H1 (cell line): ENCODE results near the gene SUPT4H1. TPM values are rescaled to one million over a fixed set of nuclear protein-coding genes. Genes with fewer than 3 reads are reported as not detected.
A peak's percentile ranks its signal among the peaks of the same experiment; 100 is the strongest.

ENCODE experiments used
- CTCF ChIA-PET: fragments of 300-600 bp; sonication (Branson Sonifier 250); formaldehyde crosslinking; loops from one replicate; lab custom pipeline; 2021; ENCODE audit not compliant: partially characterized antibody; lab: Charles Lee
- POLR2A ChIA-PET: fragments of 300-600 bp; sonication (Branson Sonifier 250); formaldehyde crosslinking; loops from one replicate; lab custom pipeline; 2021; ENCODE audit warnings: inconsistent platforms; ENCODE audit not compliant: partially characterized antibody; lab: Charles Lee
- DNase-seq, 2 experiments: peaks; one replicate each; pipeline versions ENCODE4 v3.0.0 to v3.0.0-alpha.2; 2010 to 2022; ENCODE audit warnings: low spot score in 2 of 2, low read depth in 1 of 2, mixed read lengths in 1 of 2
- FAIRE-seq: peaks from 2 replicates; lab custom pipeline; 2011; peaks lifted over from hg19 to GRCh38; lab: Jason Lieb, UNC
- H2AFZ ChIP-seq: 2 replicates; pipeline ENCODE4 v1.8.1; 2012; ENCODE audit warnings: low read length, inconsistent platforms
- H2AK5ac ChIP-seq: 2 replicates; pipeline ENCODE4 v1.6.1; 2013; ENCODE audit warnings: low read depth, low read length
- H2BK120ac ChIP-seq: replicated peaks from 2 replicates; pipeline ENCODE3; 2013; ENCODE audit warnings: low read depth, low read length, inconsistent platforms
- H2BK12ac ChIP-seq: 2 replicates; pipeline ENCODE4 v1.6.1; 2013; ENCODE audit warnings: low read depth, low read length
- H2BK15ac ChIP-seq: 2 replicates; pipeline ENCODE4 v1.6.1; 2013; ENCODE audit warnings: low read length
- H2BK20ac ChIP-seq: 2 replicates; pipeline ENCODE4 v1.6.1; 2013; ENCODE audit warnings: low read length
- H2BK5ac ChIP-seq: 2 replicates; pipeline ENCODE4 v1.6.1; 2013; ENCODE audit warnings: low read depth, low read length
- H3K14ac ChIP-seq: 2 replicates; pipeline ENCODE4 v1.6.1; 2013; ENCODE audit warnings: inconsistent platforms; ENCODE audit not compliant: insufficient read length
- H3K18ac ChIP-seq: 2 replicates; pipeline ENCODE4 v1.6.1; 2013; ENCODE audit warnings: low read length; ENCODE audit errors: extremely low read depth
- H3K23ac ChIP-seq: 2 replicates; pipeline ENCODE4 v1.6.1; 2013; ENCODE audit warnings: inconsistent platforms; ENCODE audit not compliant: insufficient read length
- H3K23me2 ChIP-seq: 2 replicates; pipeline ENCODE4 v1.6.1; 2013; ENCODE audit warnings: low read depth, low read length
- H3K27ac ChIP-seq: 2 replicates; pipeline ENCODE4 v1.6.1; 2011; ENCODE audit warnings: low read depth, low read length, inconsistent platforms
- H3K27me3 ChIP-seq, 4 experiments: replicated peaks in 1 of 4; 1 replicate in 1 of 4; 2 replicates in 3 of 4; pipeline versions ENCODE4 v1.6.1 to v1.8.1; 2011 to 2013; ENCODE audit warnings: low read length in 3 of 4, mild to moderate bottlenecking in 3 of 4, inconsistent platforms in 2 of 4, mixed read lengths in 2 of 4, moderate library complexity in 1 of 4; ENCODE audit not compliant: control insufficient read depth in 3 of 4, insufficient read depth in 3 of 4; ENCODE audit errors: extremely low read depth in 1 of 4
- H3K36me3 ChIP-seq, 4 experiments: 2 replicates each; pipeline versions ENCODE4 v1.6.1 to v1.8.1; 2011 to 2013; ENCODE audit warnings: mild to moderate bottlenecking in 4 of 4, low read length in 3 of 4, moderate library complexity in 2 of 4, control low read depth in 1 of 4, inconsistent platforms in 1 of 4; ENCODE audit not compliant: insufficient read depth in 4 of 4, control insufficient read depth in 2 of 4
- H3K4ac ChIP-seq: replicated peaks from 2 replicates; pipeline ENCODE3; 2013; ENCODE audit warnings: low read length, low read depth, mixed read lengths, inconsistent platforms; ENCODE audit not compliant: insufficient read length
- H3K4me1 ChIP-seq, 4 experiments: replicated peaks in 1 of 4; 1 replicate in 1 of 4; 2 replicates in 3 of 4; pipeline versions ENCODE4 v1.6.1 to v1.8.1; 2011 to 2013; ENCODE audit warnings: low read length in 3 of 4, inconsistent platforms in 2 of 4, mixed read lengths in 1 of 4; ENCODE audit not compliant: insufficient read depth in 4 of 4, control insufficient read depth in 3 of 4
- H3K4me2 ChIP-seq, 2 experiments: 2 replicates each; pipeline versions ENCODE4 v1.6.1 to v1.8.1; 2011 to 2013; ENCODE audit warnings: low read depth in 2 of 2, low read length in 2 of 2, control low read depth in 1 of 2, inconsistent platforms in 1 of 2, mild to moderate bottlenecking in 1 of 2; ENCODE audit not compliant: insufficient read depth in 1 of 2
- H3K4me3 ChIP-seq, 4 experiments: fragments of 200-600, 300-600 bp in 1 of 4; sonication (generic), shearing (Covaris generic), sonication (Bioruptor Twin) in 1 of 4; 2 replicates each; pipeline versions ENCODE4 v1.5.1 to v1.8.1; 2011 to 2016; ENCODE audit warnings: low read length in 4 of 4, low read depth in 3 of 4, control low read depth in 2 of 4, inconsistent platforms in 2 of 4, mild to moderate bottlenecking in 2 of 4, mixed read lengths in 1 of 4, moderate library complexity in 1 of 4; ENCODE audit not compliant: insufficient read depth in 2 of 4; ENCODE audit errors: extremely low read depth in 1 of 4
- H3K56ac ChIP-seq: replicated peaks from 2 replicates; pipeline ENCODE3; 2013; ENCODE audit warnings: low read depth, mild to moderate bottlenecking, mixed read lengths, low read length, inconsistent platforms; ENCODE audit not compliant: insufficient read length
- H3K79me1 ChIP-seq: 2 replicates; pipeline ENCODE4 v1.6.1; 2013; ENCODE audit warnings: low read depth, low read length, control low read depth
- H3K79me2 ChIP-seq, 2 experiments: 2 replicates each; pipeline versions ENCODE4 v1.6.1 to v1.8.1; 2012 to 2013; ENCODE audit warnings: low read length in 2 of 2, mild to moderate bottlenecking in 2 of 2, inconsistent platforms in 1 of 2; ENCODE audit not compliant: insufficient read depth in 2 of 2, control insufficient read depth in 1 of 2
- H3K9ac ChIP-seq, 4 experiments: replicated peaks in 1 of 4; 1 replicate in 1 of 4; 2 replicates in 3 of 4; pipeline versions ENCODE4 v1.6.1 to v1.8.1; 2011 to 2013; ENCODE audit warnings: low read depth in 3 of 4, low read length in 3 of 4, control low read depth in 2 of 4, mild to moderate bottlenecking in 2 of 4, moderate library complexity in 2 of 4, inconsistent platforms in 1 of 4; ENCODE audit errors: extremely low read depth in 1 of 4
- H3K9me3 ChIP-seq, 2 experiments: 2 replicates each; pipeline versions ENCODE4 v1.6.1 to v1.8.1; 2012 to 2013; ENCODE audit warnings: mild to moderate bottlenecking in 2 of 2, moderate library complexity in 2 of 2, control low read depth in 1 of 2, inconsistent platforms in 1 of 2, low read depth in 1 of 2, low read length in 1 of 2, mixed read lengths in 1 of 2; ENCODE audit not compliant: insufficient read depth in 2 of 2
- H4K20me1 ChIP-seq, 2 experiments: replicated peaks in 1 of 2; 2 replicates each; pipeline versions ENCODE3 to v1.8.1; 2011 to 2013; ENCODE audit warnings: inconsistent platforms in 2 of 2, low read length in 2 of 2, mild to moderate bottlenecking in 1 of 2; ENCODE audit not compliant: insufficient read depth in 2 of 2, control insufficient read depth in 1 of 2
- H4K5ac ChIP-seq: 2 replicates; pipeline ENCODE4 v1.6.1; 2013; ENCODE audit warnings: low read length, low read depth, mixed read lengths, inconsistent platforms; ENCODE audit not compliant: insufficient read length
- H4K8ac ChIP-seq: 2 replicates; pipeline ENCODE4 v1.8.0; 2013; ENCODE audit warnings: mild to moderate bottlenecking, moderate library complexity, low read length, inconsistent platforms; ENCODE audit not compliant: insufficient read depth; ENCODE audit errors: extremely low read depth
- H4K91ac ChIP-seq: replicated peaks from 2 replicates; pipeline ENCODE3; 2013; ENCODE audit warnings: low read length, mixed read lengths, inconsistent platforms; ENCODE audit not compliant: insufficient read length
- CHD1 ChIP-seq: IDR thresholded peaks from 2 replicates; pipeline ENCODE4 v1.6.1; 2012; ENCODE audit warnings: low read depth, low read length, improper control_type of control experiment
- ZNF274 ChIP-seq: IDR thresholded peaks from 2 replicates; pipeline ENCODE4 v1.7.0; 2012; ENCODE audit warnings: low read length, borderline replicate concordance; ENCODE audit errors: extremely low read depth
- whole genome bisulfite sequencing, 2 experiments: shearing (Covaris generic) in 1 of 2; methylation state at CpG; one replicate each; pipeline versions ENCODE4 v1.1.6 to v1.1.7; 2013 to 2015; ENCODE audit warnings: low lambda C conversion rate in 2 of 2, mixed read lengths in 2 of 2, inconsistent platforms in 1 of 2, low coverage in 1 of 2, missing lambda C conversion rate in 1 of 2; ENCODE audit not compliant: insufficient replicate concordance in 2 of 2, insufficient coverage in 1 of 2, insufficient read length in 1 of 2; ENCODE audit errors: extremely low coverage in 1 of 2, missing lambda C conversion rate in 1 of 2; 5-methylcytosine and 5-hydroxymethylcytosine counted together
- polyA plus RNA-seq, 7 experiments: library from polyadenylated mRNA; depleted of rRNA in 3 of 7; stranded (reverse) in 5 of 7; unstranded in 2 of 7; fragments of >200 nt in 5 of 7; fragments of 200-250 nt in 2 of 7; gene quantifications; 1 replicate in 5 of 7; 2 replicates in 1 of 7; 4 replicates in 1 of 7; pipeline versions ENCODE4 v1.2.1 to v1.2.3, GENCODE V29; 2011 to 2013; ENCODE audit warnings: missing spikeins in 2 of 7, mixed read lengths in 2 of 7
- total RNA-seq: library from RNA; stranded (reverse); fragmentation: NEBNext Ultra II Directional; extraction: Animal tissue kit (Norgen Biotek cat#: 25700); gene quantifications from 2 replicates; pipeline ENCODE4 v1.2.1, GENCODE V29; 2021

The SUPT4H1 gene
- total and polyA plus RNA-seq, 2 of the 8 experiments (the other 6 are each of a cell fraction or from before 2014, with no cell fraction given) = 112 to 143 TPM

DNA sequence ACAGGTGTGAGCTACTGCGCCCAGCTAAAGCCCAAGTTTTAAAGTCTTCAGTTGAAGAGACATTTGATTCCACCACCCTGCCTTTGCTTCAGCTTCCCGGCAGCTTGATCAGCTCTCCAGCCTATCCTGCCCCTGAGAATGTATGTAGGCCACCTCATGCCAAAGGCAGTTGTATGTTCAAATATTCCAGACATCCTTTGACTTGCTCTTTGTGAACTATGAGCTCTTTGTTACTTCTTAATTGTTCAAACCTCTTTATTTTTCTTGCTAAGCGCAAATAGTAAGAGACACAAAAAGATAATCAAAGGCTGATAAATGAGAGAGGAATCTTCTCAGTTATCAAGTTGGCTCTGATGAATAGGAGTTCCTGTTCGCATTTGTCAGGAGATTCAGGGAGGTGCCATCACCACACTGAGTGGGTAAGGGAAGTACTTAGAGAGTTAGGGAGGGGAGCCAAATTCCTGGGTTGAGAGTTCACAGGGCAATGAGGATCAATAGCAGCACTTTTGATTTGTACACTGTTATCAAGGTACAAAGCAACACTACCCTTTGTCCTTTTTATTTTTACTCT lies 32.0 kb upstream of the SUPT4H1 start:
- no peak overlapping the region for H4K8ac ChIP-seq
- H3K27ac ChIP-seq = no peak overlapping the region
- no peak overlapping the region for H3K56ac ChIP-seq
- H4K91ac ChIP-seq = no peak overlapping the region
- no peaks in the 10 kb centered on the region for H3K79me2 ChIP-seq
- H3K23me2 ChIP-seq = no peaks in the 10 kb centered on the region
- DNase-seq = peak in 1 of 2 experiments; percentile 32
- no peak overlapping the region for H2AFZ ChIP-seq
- H3K27me3 ChIP-seq = no peaks in the 10 kb centered on the region
- H3K4me3 ChIP-seq = no peak overlapping the region
- H2BK5ac ChIP-seq = no peak overlapping the region
- H3K4me2 ChIP-seq = no peak overlapping the region
- 86% methylated on average over 4 of the region's 4 CpGs; no CpG with 5 or more reads in 1 of the 2 experiments for WGBS, 2 experiments
- FAIRE-seq = no peak
- POLR2A ChIA-PET = interaction anchor here (1.0 to 2.5 kb wide), 3 partner anchors 11 to 34 kb away, joined by 3 to 5 read pairs (median 3); no protein-coding TSS in a partner anchor
- H3K23ac ChIP-seq = no peak overlapping the region
- no peak overlapping the region for H2BK20ac ChIP-seq
- no peak overlapping the region for H2BK12ac ChIP-seq
- no peak overlapping the region for H2AK5ac ChIP-seq
- H3K9ac ChIP-seq = no peak overlapping the region
- peaks cover 3 to 9% (median 6%) of the 10 kb centered on the region in 4 experiments; a peak in 6 of 7 replicates for H3K4me1 ChIP-seq
- H4K5ac ChIP-seq = no peak overlapping the region
- H3K18ac ChIP-seq = no peak overlapping the region
- no peak overlapping the region for H2BK120ac ChIP-seq
- no peak overlapping the region for H2BK15ac ChIP-seq
- no peaks in the 10 kb centered on the region for H3K79me1 ChIP-seq
- H3K9me3 ChIP-seq = no peaks in the 10 kb centered on the region
- no peak overlapping the region for H3K14ac ChIP-seq
- H3K4ac ChIP-seq = no peak overlapping the region
- no peaks in the 10 kb centered on the region for H3K36me3 ChIP-seq
- CTCF ChIA-PET = interaction anchor here (0.6 to 1.3 kb wide), 4 partner anchors 9 to 31 kb away, joined by 3 read pairs; no protein-coding TSS in a partner anchor
- no peaks in the 10 kb centered on the region for H4K20me1 ChIP-seq
- TF ChIP-seq CHD1 (no peak), ZNF274 (no peak)
